ENCODE results near the gene SNRPA. TPM values are rescaled to one million over a fixed set of nuclear protein-coding genes. Genes with fewer than 3 reads are reported as not detected.

Gene SNRPA
- polyA plus RNA-seq, 1 donor (not counting 4 experiments of a cell fraction or from before 2014, with no cell fraction given) = 93.4 TPM

- TF ChIP-seq EZH2 (IDR thresholded peaks at IDR 0.05; ENCODE audit: low read length) = no peak
- TF ChIP-seq, protein P1, sequence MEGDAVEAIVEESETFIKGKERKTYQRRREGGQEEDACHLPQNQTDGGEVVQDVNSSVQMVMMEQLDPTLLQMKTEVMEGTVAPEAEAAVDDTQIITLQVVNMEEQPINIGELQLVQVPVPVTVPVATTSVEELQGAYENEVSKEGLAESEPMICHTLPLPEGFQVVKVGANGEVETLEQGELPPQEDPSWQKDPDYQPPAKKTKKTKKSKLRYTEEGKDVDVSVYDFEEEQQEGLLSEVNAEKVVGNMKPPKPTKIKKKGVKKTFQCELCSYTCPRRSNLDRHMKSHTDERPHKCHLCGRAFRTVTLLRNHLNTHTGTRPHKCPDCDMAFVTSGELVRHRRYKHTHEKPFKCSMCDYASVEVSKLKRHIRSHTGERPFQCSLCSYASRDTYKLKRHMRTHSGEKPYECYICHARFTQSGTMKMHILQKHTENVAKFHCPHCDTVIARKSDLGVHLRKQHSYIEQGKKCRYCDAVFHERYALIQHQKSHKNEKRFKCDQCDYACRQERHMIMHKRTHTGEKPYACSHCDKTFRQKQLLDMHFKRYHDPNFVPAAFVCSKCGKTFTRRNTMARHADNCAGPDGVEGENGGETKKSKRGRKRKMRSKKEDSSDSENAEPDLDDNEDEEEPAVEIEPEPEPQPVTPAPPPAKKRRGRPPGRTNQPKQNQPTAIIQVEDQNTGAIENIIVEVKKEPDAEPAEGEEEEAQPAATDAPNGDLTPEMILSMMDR (optimal IDR thresholded peaks at IDR 0.05 in 1 of 3, IDR thresholded peaks at IDR 0.05 in 1 of 3, conservative IDR thresholded peaks at IDR 0.05 in 1 of 3; ENCODE audit: extremely low read depth in 1 of 3, insufficient read depth in 2 of 3, low read length in 3 of 3) = no peak
- H3K4me1 ChIP-seq (ENCODE audit: control insufficient read depth, extremely low read depth, insufficient read depth, low read length) = no peaks in the 10 kb centered on the region
- DNase-seq (ENCODE audit: low read depth, low spot score) = no peak
- no peak overlapping the region for H3K9ac ChIP-seq (ENCODE audit: control insufficient read depth, extremely low read depth, insufficient read depth, low read length)
- no peaks in the 10 kb centered on the region for H3K27me3 ChIP-seq (ENCODE audit: control insufficient read depth, extremely low read depth, insufficient read depth, low read length)
- no peak overlapping the region for H3K4me2 ChIP-seq (ENCODE audit: control insufficient read depth, extremely low read depth, insufficient read depth, low read depth, low read length)
- H3K9me1 ChIP-seq (ENCODE audit: control insufficient read depth, extremely low read depth, insufficient read depth, low read length) = no peaks in the 10 kb centered on the region
- H4K20me1 ChIP-seq (ENCODE audit: control insufficient read depth, extremely low read depth, insufficient read depth, low read length) = peaks cover 2% of the 10 kb centered on the region
- H3K9me3 ChIP-seq (ENCODE audit: control insufficient read depth, low read depth, low read length) = no peaks in the 10 kb centered on the region
- dilution Hi-C loops (cut with MboI; ENCODE audit: extremely low pct_ligation_motif_present, low sequenced_read_pairs) = no loop called here
- H3K79me2 ChIP-seq (ENCODE audit: control insufficient read depth, insufficient read depth, low read length) = peaks cover 29% of the 10 kb centered on the region
- H3K27ac ChIP-seq (ENCODE audit: control insufficient read depth, insufficient read depth, low read length) = no peak overlapping the region
- peaks cover 59 to 62% of the 10 kb centered on the region in 2 experiments for H3K36me3 ChIP-seq (ENCODE audit: control insufficient read depth in 2 of 2, extremely low read depth in 1 of 2, insufficient read depth in 2 of 2, low read length in 2 of 2)
- no peak overlapping the region for H3K4me3 ChIP-seq (ENCODE audit: control insufficient read depth in 2 of 3, extremely low read depth in 1 of 3, insufficient read depth in 2 of 3, low read depth in 1 of 3, low read length in 3 of 3)
- FAIRE-seq = no peak
- no peak overlapping the region for H2AFZ ChIP-seq (ENCODE audit: control insufficient read depth, low read length)
Observed at GRCh38 chr19:40762754-40763470, 11.9 kb downstream of the SNRPA start.

DNA sequence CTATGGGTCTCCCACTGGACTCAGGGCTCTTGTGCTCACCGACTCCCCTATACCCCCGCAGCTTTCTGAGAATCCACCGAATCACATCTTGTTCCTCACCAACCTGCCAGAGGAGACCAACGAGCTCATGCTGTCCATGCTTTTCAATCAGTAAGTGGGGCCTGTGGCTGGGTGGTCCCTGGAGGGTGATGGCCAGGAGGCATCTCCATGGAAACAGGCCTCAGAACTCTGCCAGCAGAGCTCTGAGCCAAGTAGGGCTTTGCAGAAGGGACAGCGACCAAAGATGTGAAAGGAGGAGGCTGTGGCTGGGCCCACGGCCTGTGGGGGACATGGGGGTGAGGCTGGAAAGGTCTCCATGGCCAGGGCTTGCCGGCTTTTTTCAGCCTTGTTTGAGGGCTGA lies 12.5 kb downstream of the SNRPA start:
- H3K79me2 ChIP-seq (ENCODE audit: control insufficient read depth, insufficient read depth, low read length) = peaks cover 23% of the 10 kb centered on the region
- peaks cover 2% of the 10 kb centered on the region for H4K20me1 ChIP-seq (ENCODE audit: control insufficient read depth, extremely low read depth, insufficient read depth, low read length)

More for the DNA sequence above, 12.5 kb downstream of the SNRPA start:
- H2AFZ ChIP-seq (ENCODE audit: control insufficient read depth, low read length) = no peak overlapping the region
- DNase-seq (ENCODE audit: low read depth, low spot score) = no peak
- H3K9me1 ChIP-seq (ENCODE audit: control insufficient read depth, extremely low read depth, insufficient read depth, low read length) = no peaks in the 10 kb centered on the region
- H3K4me3 ChIP-seq (ENCODE audit: control insufficient read depth in 2 of 3, extremely low read depth in 1 of 3, insufficient read depth in 2 of 3, low read depth in 1 of 3, low read length in 3 of 3) = no peak overlapping the region
- H3K4me1 ChIP-seq (ENCODE audit: control insufficient read depth, extremely low read depth, insufficient read depth, low read length) = no peaks in the 10 kb centered on the region
- no peaks in the 10 kb centered on the region for H3K9me3 ChIP-seq (ENCODE audit: control insufficient read depth, low read depth, low read length)
- no peak overlapping the region for H3K27ac ChIP-seq (ENCODE audit: control insufficient read depth, insufficient read depth, low read length)
- H3K27me3 ChIP-seq (ENCODE audit: control insufficient read depth, extremely low read depth, insufficient read depth, low read length) = no peaks in the 10 kb centered on the region
- H3K36me3 ChIP-seq (ENCODE audit: control insufficient read depth in 2 of 2, extremely low read depth in 1 of 2, insufficient read depth in 2 of 2, low read length in 2 of 2) = peaks cover 55 to 59% of the 10 kb centered on the region in 2 experiments
- no peak for FAIRE-seq
- TF ChIP-seq, protein P1 (optimal IDR thresholded peaks at IDR 0.05 in 1 of 3, IDR thresholded peaks at IDR 0.05 in 1 of 3, conservative IDR thresholded peaks at IDR 0.05 in 1 of 3; ENCODE audit: extremely low read depth in 1 of 3, insufficient read depth in 2 of 3, low read length in 3 of 3) = no peak
- no peak for TF ChIP-seq EZH2 (IDR thresholded peaks at IDR 0.05; ENCODE audit: low read length)
- no peak overlapping the region for H3K9ac ChIP-seq (ENCODE audit: control insufficient read depth, extremely low read depth, insufficient read depth, low read length)
- dilution Hi-C loops (cut with MboI; ENCODE audit: extremely low pct_ligation_motif_present, low sequenced_read_pairs) = no loop called here
- no peak overlapping the region for H3K4me2 ChIP-seq (ENCODE audit: control insufficient read depth, extremely low read depth, insufficient read depth, low read depth, low read length)

Data from keratinocyte (primary cell).